H1 (cell line): Measurements from ENCODE around the gene APOL5. TPM values are rescaled to one million over a fixed set of nuclear protein-coding genes. Genes with fewer than 3 reads are reported as not detected.

Experiments
- CTCF ChIA-PET: fragments of 300-600 bp; sonication (Branson Sonifier 250); formaldehyde crosslinking; loops from one replicate; lab custom pipeline; 2021; ENCODE audit not compliant: partially characterized antibody; lab: Charles Lee
- POLR2A ChIA-PET: fragments of 300-600 bp; sonication (Branson Sonifier 250); formaldehyde crosslinking; loops from one replicate; lab custom pipeline; 2021; ENCODE audit warnings: inconsistent platforms; ENCODE audit not compliant: partially characterized antibody; lab: Charles Lee
- DNase-seq, 2 experiments: peaks; one replicate each; pipeline versions ENCODE4 v3.0.0 to v3.0.0-alpha.2; 2010 to 2022; ENCODE audit warnings: low spot score in 2 of 2, low read depth in 1 of 2, mixed read lengths in 1 of 2
- FAIRE-seq: peaks from 2 replicates; lab custom pipeline; 2011; peaks lifted over from hg19 to GRCh38; lab: Jason Lieb, UNC
- H2AFZ ChIP-seq: 2 replicates; pipeline ENCODE4 v1.8.1; 2012; ENCODE audit warnings: low read length, inconsistent platforms
- H2AK5ac ChIP-seq: 2 replicates; pipeline ENCODE4 v1.6.1; 2013; ENCODE audit warnings: low read depth, low read length
- H2BK120ac ChIP-seq: replicated peaks from 2 replicates; pipeline ENCODE3; 2013; ENCODE audit warnings: low read depth, low read length, inconsistent platforms
- H2BK12ac ChIP-seq: 2 replicates; pipeline ENCODE4 v1.6.1; 2013; ENCODE audit warnings: low read depth, low read length
- H2BK15ac ChIP-seq: 2 replicates; pipeline ENCODE4 v1.6.1; 2013; ENCODE audit warnings: low read length
- H2BK20ac ChIP-seq: 2 replicates; pipeline ENCODE4 v1.6.1; 2013; ENCODE audit warnings: low read length
- H2BK5ac ChIP-seq: 2 replicates; pipeline ENCODE4 v1.6.1; 2013; ENCODE audit warnings: low read depth, low read length
- H3K14ac ChIP-seq: 2 replicates; pipeline ENCODE4 v1.6.1; 2013; ENCODE audit warnings: inconsistent platforms; ENCODE audit not compliant: insufficient read length
- H3K18ac ChIP-seq: 2 replicates; pipeline ENCODE4 v1.6.1; 2013; ENCODE audit warnings: low read length; ENCODE audit errors: extremely low read depth
- H3K23ac ChIP-seq: 2 replicates; pipeline ENCODE4 v1.6.1; 2013; ENCODE audit warnings: inconsistent platforms; ENCODE audit not compliant: insufficient read length
- H3K23me2 ChIP-seq: 2 replicates; pipeline ENCODE4 v1.6.1; 2013; ENCODE audit warnings: low read depth, low read length
- H3K27ac ChIP-seq: 2 replicates; pipeline ENCODE4 v1.6.1; 2011; ENCODE audit warnings: low read depth, low read length, inconsistent platforms
- H3K27me3 ChIP-seq, 4 experiments: replicated peaks in 1 of 4; 1 replicate in 1 of 4; 2 replicates in 3 of 4; pipeline versions ENCODE4 v1.6.1 to v1.8.1; 2011 to 2013; ENCODE audit warnings: low read length in 3 of 4, mild to moderate bottlenecking in 3 of 4, inconsistent platforms in 2 of 4, mixed read lengths in 2 of 4, moderate library complexity in 1 of 4; ENCODE audit not compliant: control insufficient read depth in 3 of 4, insufficient read depth in 3 of 4; ENCODE audit errors: extremely low read depth in 1 of 4
- H3K36me3 ChIP-seq, 4 experiments: 2 replicates each; pipeline versions ENCODE4 v1.6.1 to v1.8.1; 2011 to 2013; ENCODE audit warnings: mild to moderate bottlenecking in 4 of 4, low read length in 3 of 4, moderate library complexity in 2 of 4, control low read depth in 1 of 4, inconsistent platforms in 1 of 4; ENCODE audit not compliant: insufficient read depth in 4 of 4, control insufficient read depth in 2 of 4
- H3K4ac ChIP-seq: replicated peaks from 2 replicates; pipeline ENCODE3; 2013; ENCODE audit warnings: low read length, low read depth, mixed read lengths, inconsistent platforms; ENCODE audit not compliant: insufficient read length
- H3K4me1 ChIP-seq, 4 experiments: replicated peaks in 1 of 4; 1 replicate in 1 of 4; 2 replicates in 3 of 4; pipeline versions ENCODE4 v1.6.1 to v1.8.1; 2011 to 2013; ENCODE audit warnings: low read length in 3 of 4, inconsistent platforms in 2 of 4, mixed read lengths in 1 of 4; ENCODE audit not compliant: insufficient read depth in 4 of 4, control insufficient read depth in 3 of 4
- H3K4me2 ChIP-seq, 2 experiments: 2 replicates each; pipeline versions ENCODE4 v1.6.1 to v1.8.1; 2011 to 2013; ENCODE audit warnings: low read depth in 2 of 2, low read length in 2 of 2, control low read depth in 1 of 2, inconsistent platforms in 1 of 2, mild to moderate bottlenecking in 1 of 2; ENCODE audit not compliant: insufficient read depth in 1 of 2
- H3K4me3 ChIP-seq, 4 experiments: fragments of 200-600, 300-600 bp in 1 of 4; sonication (generic), shearing (Covaris generic), sonication (Bioruptor Twin) in 1 of 4; 2 replicates each; pipeline versions ENCODE4 v1.5.1 to v1.8.1; 2011 to 2016; ENCODE audit warnings: low read length in 4 of 4, low read depth in 3 of 4, control low read depth in 2 of 4, inconsistent platforms in 2 of 4, mild to moderate bottlenecking in 2 of 4, mixed read lengths in 1 of 4, moderate library complexity in 1 of 4; ENCODE audit not compliant: insufficient read depth in 2 of 4; ENCODE audit errors: extremely low read depth in 1 of 4
- H3K56ac ChIP-seq: replicated peaks from 2 replicates; pipeline ENCODE3; 2013; ENCODE audit warnings: low read depth, mild to moderate bottlenecking, mixed read lengths, low read length, inconsistent platforms; ENCODE audit not compliant: insufficient read length
- H3K79me1 ChIP-seq: 2 replicates; pipeline ENCODE4 v1.6.1; 2013; ENCODE audit warnings: low read depth, low read length, control low read depth
- H3K79me2 ChIP-seq, 2 experiments: 2 replicates each; pipeline versions ENCODE4 v1.6.1 to v1.8.1; 2012 to 2013; ENCODE audit warnings: low read length in 2 of 2, mild to moderate bottlenecking in 2 of 2, inconsistent platforms in 1 of 2; ENCODE audit not compliant: insufficient read depth in 2 of 2, control insufficient read depth in 1 of 2
- H3K9ac ChIP-seq, 4 experiments: replicated peaks in 1 of 4; 1 replicate in 1 of 4; 2 replicates in 3 of 4; pipeline versions ENCODE4 v1.6.1 to v1.8.1; 2011 to 2013; ENCODE audit warnings: low read depth in 3 of 4, low read length in 3 of 4, control low read depth in 2 of 4, mild to moderate bottlenecking in 2 of 4, moderate library complexity in 2 of 4, inconsistent platforms in 1 of 4; ENCODE audit errors: extremely low read depth in 1 of 4
- H3K9me3 ChIP-seq, 2 experiments: 2 replicates each; pipeline versions ENCODE4 v1.6.1 to v1.8.1; 2012 to 2013; ENCODE audit warnings: mild to moderate bottlenecking in 2 of 2, moderate library complexity in 2 of 2, control low read depth in 1 of 2, inconsistent platforms in 1 of 2, low read depth in 1 of 2, low read length in 1 of 2, mixed read lengths in 1 of 2; ENCODE audit not compliant: insufficient read depth in 2 of 2
- H4K20me1 ChIP-seq, 2 experiments: replicated peaks in 1 of 2; 2 replicates each; pipeline versions ENCODE3 to v1.8.1; 2011 to 2013; ENCODE audit warnings: inconsistent platforms in 2 of 2, low read length in 2 of 2, mild to moderate bottlenecking in 1 of 2; ENCODE audit not compliant: insufficient read depth in 2 of 2, control insufficient read depth in 1 of 2
- H4K5ac ChIP-seq: 2 replicates; pipeline ENCODE4 v1.6.1; 2013; ENCODE audit warnings: low read length, low read depth, mixed read lengths, inconsistent platforms; ENCODE audit not compliant: insufficient read length
- H4K8ac ChIP-seq: 2 replicates; pipeline ENCODE4 v1.8.0; 2013; ENCODE audit warnings: mild to moderate bottlenecking, moderate library complexity, low read length, inconsistent platforms; ENCODE audit not compliant: insufficient read depth; ENCODE audit errors: extremely low read depth
- H4K91ac ChIP-seq: replicated peaks from 2 replicates; pipeline ENCODE3; 2013; ENCODE audit warnings: low read length, mixed read lengths, inconsistent platforms; ENCODE audit not compliant: insufficient read length
- WGBS, 2 experiments: shearing (Covaris generic) in 1 of 2; methylation state at CpG; one replicate each; pipeline versions ENCODE4 v1.1.6 to v1.1.7; 2013 to 2015; ENCODE audit warnings: low lambda C conversion rate in 2 of 2, mixed read lengths in 2 of 2, inconsistent platforms in 1 of 2, low coverage in 1 of 2, missing lambda C conversion rate in 1 of 2; ENCODE audit not compliant: insufficient replicate concordance in 2 of 2, insufficient coverage in 1 of 2, insufficient read length in 1 of 2; ENCODE audit errors: extremely low coverage in 1 of 2, missing lambda C conversion rate in 1 of 2; 5-methylcytosine and 5-hydroxymethylcytosine counted together
- polyA plus RNA-seq, 7 experiments: library from polyadenylated mRNA; depleted of rRNA in 3 of 7; stranded (reverse) in 5 of 7; unstranded in 2 of 7; fragments of >200 nt in 5 of 7; fragments of 200-250 nt in 2 of 7; gene quantifications; 1 replicate in 5 of 7; 2 replicates in 1 of 7; 4 replicates in 1 of 7; pipeline versions ENCODE4 v1.2.1 to v1.2.3, GENCODE V29; 2011 to 2013; ENCODE audit warnings: missing spikeins in 2 of 7, mixed read lengths in 2 of 7
- total RNA-seq: library from RNA; stranded (reverse); fragmentation: NEBNext Ultra II Directional; extraction: Animal tissue kit (Norgen Biotek cat#: 25700); gene quantifications from 2 replicates; pipeline ENCODE4 v1.2.1, GENCODE V29; 2021
- TF ChIP-seq, protein P1 (sequence below), 3 experiments: IDR thresholded peaks; 1 replicate in 2 of 3; 2 replicates in 1 of 3; pipeline versions ENCODE4 v1.5.1 to v1.6.1; 2011; ENCODE audit warnings: low read length in 3 of 3, mild to moderate bottlenecking in 3 of 3, inconsistent platforms in 2 of 3, low read depth in 1 of 3, moderate library complexity in 1 of 3; ENCODE audit not compliant: insufficient read depth in 1 of 3; ENCODE audit errors: control extremely low read depth in 1 of 3

The APOL5 gene
- total and polyA plus RNA-seq, 2 of the 8 experiments (the other 6 are each of a cell fraction or from before 2014, with no cell fraction given) = not detected

DNA sequence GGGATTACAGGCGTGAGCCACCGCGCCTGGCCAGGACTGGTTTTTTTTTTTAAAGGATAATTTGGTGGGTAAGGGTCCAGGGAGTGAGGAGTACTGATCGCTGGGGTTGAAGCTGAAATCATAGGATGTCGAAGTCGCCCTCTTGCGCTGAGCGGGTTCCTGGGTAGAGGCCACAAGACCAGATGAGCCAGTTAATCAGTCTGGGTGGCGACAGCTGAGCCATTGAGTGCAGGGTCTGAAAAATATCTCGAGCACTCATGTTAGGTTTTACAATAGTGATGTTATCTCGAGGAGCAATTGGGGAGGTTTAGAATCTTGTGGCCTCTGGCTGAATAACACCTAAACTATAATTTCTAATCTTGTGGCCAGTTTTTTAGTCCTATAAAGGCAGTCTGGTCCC lies 7.8 kb downstream of the APOL5 start:
- FAIRE-seq = no peak
- Histone ChIP-seq H2BK120ac (no peak overlapping the region), H3K4me2 (no peak overlapping the region), H3K56ac (no peak overlapping the region), H4K20me1 (no peaks in the 10 kb centered on the region), H2BK15ac (no peak overlapping the region), H3K18ac (no peak overlapping the region), H2AFZ (no peak overlapping the region), H3K27me3 (no peaks in the 10 kb centered on the region), H3K9me3 (no peaks in the 10 kb centered on the region), H3K23ac (no peak overlapping the region), H3K4me3 (no peak overlapping the region), H3K4me1 (no peaks in the 10 kb centered on the region), H3K14ac (no peak overlapping the region), H4K8ac (no peak overlapping the region), H3K79me1 (no peaks in the 10 kb centered on the region), H3K23me2 (no peaks in the 10 kb centered on the region), H2AK5ac (no peak overlapping the region), H3K27ac (no peak overlapping the region), H2BK5ac (no peak overlapping the region), H3K9ac (no peak overlapping the region), H4K91ac (no peak overlapping the region), H3K4ac (no peak overlapping the region), H3K36me3 (no peaks in the 10 kb centered on the region), H2BK20ac (no peak overlapping the region), H3K79me2 (no peaks in the 10 kb centered on the region), H4K5ac (no peak overlapping the region), H2BK12ac (no peak overlapping the region)
- ChIA-PET CTCF (interaction anchor here (0.9 to 1.5 kb wide), 2 partner anchors 10 to 98 kb away, joined by 3 read pairs; no protein-coding TSS in a partner anchor), POLR2A (no interaction called here)
- TF ChIP-seq, protein P1, sequence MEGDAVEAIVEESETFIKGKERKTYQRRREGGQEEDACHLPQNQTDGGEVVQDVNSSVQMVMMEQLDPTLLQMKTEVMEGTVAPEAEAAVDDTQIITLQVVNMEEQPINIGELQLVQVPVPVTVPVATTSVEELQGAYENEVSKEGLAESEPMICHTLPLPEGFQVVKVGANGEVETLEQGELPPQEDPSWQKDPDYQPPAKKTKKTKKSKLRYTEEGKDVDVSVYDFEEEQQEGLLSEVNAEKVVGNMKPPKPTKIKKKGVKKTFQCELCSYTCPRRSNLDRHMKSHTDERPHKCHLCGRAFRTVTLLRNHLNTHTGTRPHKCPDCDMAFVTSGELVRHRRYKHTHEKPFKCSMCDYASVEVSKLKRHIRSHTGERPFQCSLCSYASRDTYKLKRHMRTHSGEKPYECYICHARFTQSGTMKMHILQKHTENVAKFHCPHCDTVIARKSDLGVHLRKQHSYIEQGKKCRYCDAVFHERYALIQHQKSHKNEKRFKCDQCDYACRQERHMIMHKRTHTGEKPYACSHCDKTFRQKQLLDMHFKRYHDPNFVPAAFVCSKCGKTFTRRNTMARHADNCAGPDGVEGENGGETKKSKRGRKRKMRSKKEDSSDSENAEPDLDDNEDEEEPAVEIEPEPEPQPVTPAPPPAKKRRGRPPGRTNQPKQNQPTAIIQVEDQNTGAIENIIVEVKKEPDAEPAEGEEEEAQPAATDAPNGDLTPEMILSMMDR (IDR thresholded peaks at IDR 0.05; ENCODE audit: control extremely low read depth in 1 of 3, insufficient read depth in 1 of 3, low read depth in 1 of 3, low read length in 3 of 3) = no peak
- WGBS, 2 experiments = 82% methylated on average over 11 of the region's 11 CpGs; no CpG with 5 or more reads in 1 of the 2 experiments
- DNase-seq = no peak
